HK-2 (cell line): Measurements from ENCODE around the gene POLQ.
"Not testable (repeated sequence)": the region's sequence is repeated elsewhere in the genome, so short reads cannot be mapped to it uniquely, and the experiment has no call there.

ENCODE experiments used
- DNase-seq: peaks from one replicate; pipeline ENCODE4 v3.0.0-alpha.2; 2018; ENCODE audit not compliant: unreplicated experiment

The POLQ gene

DNA sequence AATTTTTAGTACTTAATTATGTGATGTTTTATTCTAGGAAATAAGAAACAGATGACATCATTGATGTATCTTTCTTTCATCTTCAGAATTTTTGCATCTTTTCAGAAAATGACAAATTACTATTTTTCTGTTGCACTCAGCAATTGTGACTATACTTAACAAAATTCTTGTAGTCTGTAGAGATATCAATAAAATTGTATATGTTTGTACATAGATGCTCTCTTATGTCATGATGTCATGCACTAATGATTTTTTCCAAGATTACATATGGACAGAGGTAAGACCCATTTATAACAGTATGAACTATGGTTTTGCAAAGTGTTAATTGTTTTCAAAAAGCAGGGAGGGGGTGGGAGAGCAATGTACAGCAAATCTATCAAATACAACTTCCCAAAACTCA is 121.2 kb downstream of the POLQ start:
- no peak for DNase-seq

DNA sequence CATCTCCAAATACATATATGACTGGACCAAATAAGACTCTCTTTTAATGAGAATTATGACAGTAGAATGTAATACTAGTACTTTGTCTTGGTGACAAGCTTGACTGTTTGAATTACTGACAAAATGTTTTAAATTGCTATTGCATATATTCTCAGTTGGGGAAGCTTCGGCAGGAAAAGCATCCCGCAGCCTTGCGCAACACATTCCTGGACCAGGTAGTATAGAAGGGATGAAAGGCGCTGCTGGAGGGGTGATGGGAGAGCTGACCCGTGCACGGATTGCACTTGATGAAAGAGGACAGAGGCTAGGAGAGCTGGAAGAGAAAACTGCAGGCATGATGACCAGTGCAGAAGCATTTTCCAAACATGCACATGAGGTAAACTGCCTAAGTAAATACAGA is 127.6 kb downstream of the POLQ start:
- no peak for DNase-seq

DNA sequence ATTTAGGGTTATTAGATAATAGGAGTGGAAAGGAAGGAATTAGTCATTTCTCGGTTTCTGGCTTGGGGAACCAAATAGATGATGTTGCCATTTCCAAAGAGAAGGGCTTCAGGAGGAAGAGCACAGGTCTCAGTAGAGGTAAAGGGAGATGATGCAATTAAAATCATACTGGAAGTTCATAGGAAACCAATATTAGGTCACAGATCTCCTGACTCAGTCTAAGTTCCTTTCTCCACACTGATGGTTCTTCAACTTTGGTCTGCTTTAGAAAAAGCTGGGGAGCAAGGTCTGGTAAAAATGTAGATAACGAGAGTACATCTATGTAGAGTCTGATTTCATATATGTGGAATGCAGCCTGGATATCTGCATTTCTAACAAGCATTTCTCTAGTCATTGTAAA is 130.9 kb downstream of the POLQ start:
- DNase-seq = no peak

DNA sequence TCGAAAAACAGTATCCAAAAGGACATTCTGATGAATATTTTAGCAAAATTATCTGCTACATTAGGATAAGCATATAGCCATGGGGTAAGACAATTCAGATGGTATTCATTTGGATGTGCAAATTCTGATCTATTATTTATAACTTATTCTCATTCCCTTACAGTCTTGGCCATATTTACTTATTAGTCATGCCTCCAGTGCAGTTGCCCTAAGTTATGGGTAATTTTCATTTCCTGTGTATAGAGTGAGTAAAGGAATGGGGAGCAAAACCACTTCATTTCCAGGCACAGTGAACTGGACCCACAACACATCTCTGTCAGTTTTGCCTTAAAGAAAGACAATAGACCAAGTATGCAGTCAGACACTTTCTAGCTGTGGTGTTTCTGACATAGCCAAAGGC is 134.3 kb downstream of the POLQ start:
- DNase-seq = no peak

DNA sequence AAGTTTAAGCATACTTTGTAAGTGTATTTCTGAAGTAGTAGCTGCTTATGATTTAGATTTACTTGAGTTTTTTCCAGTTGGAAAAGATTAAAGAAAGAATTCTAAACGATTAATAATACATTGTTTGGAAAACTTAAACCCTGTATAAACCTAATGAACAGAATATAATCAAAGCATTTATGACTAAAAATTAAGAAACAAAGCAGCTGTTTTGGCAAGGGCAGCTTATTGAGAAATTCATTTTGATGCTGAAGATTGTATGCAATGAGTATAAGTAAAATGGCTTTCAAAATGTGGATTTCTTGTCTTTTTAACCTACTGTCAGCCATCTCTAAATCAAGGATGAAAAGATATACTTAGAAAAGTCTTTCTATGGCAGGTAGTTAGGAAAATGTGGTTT is 140.2 kb downstream of the POLQ start:
- DNase-seq = no peak

DNA sequence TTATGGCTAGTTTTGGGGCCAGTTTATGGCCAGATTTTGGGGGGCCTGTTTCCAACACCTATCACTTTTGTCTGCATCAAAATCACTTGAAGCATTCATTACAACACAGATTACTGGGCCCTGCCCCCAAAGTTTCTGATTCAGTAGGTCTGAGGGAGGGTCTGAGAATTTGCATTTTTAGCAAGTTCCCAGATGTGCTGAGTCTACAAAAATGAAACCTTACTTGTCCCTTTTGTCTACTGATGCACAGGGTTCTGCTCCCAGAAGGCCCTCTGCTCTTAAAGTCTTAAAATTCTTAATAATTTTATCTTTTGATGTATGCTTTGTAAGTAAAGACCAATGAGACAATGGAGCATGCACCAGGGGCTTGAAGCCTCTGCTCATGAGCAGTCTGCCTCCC is 146.0 kb downstream of the POLQ start:
- no peak for DNase-seq

DNA sequence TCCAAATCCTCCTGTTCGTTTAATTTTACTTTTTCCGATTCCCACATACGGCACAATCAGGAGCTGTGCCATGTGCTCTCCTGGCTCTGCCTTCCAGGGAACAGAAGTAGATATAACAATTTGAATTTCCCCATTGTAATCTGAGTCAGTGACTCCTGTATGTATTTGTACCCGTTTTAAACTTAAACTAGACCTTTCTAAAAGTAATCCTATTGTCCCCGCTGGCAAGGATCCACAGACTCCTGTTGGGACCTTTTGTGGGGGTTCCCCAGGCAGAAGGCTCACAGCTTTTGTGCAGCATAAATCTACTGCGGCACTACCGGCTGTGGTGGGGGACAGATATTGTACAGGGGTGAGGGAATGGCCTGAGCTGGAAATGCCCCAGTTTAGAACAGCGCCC is 147.7 kb downstream of the POLQ start:
- not testable (repeated sequence) for DNase-seq

DNA sequence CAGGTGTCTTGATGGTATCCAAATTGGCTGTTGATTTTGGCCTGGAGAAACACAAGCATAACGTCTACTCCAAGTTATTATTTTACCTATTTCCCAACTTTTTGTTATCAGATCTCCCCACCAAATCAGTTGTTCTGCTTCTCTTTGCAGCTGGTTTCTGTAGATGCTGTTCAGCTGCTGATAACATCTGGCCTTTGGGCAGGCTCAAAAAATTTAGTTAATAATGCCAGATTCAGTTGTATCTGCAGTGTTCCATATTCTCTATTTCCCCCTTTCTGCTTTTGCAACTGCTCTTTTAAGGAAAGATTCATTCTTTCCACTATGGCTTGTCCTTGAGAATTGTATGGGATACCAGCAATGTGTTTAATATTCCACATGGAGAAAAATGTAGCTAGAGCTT is 149.8 kb downstream of the POLQ start:
- DNase-seq = not testable (repeated sequence)

DNA sequence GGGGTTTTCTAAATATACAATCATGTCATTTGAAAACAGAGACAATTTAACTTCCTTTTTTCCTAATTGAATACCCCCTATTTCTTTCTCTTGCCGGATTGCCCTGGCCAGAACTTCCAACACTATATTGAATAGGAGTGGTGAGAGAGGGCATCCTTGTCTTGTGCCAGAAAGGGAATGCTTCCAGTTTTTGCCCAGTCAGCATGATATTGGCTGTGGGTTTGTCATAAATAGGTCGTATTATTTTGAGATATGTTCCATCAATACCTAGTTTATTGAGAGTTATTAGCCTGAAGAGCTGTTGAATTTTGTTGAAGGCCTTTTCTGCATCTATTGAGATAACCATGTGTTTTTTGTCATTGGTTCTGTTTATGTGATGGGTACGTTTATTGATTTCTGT is 157.5 kb downstream of the POLQ start:
- not testable (repeated sequence) for DNase-seq
